Gastroesophageal sphincter (tissue), 4 donors: ENCODE results near the gene BABAM2. TPM values are rescaled to one million over a fixed set of nuclear protein-coding genes. Genes with fewer than 3 reads are reported as not detected.

Source experiments
- ATAC-seq: fragments of 150-250 bp; one replicate; pipeline ENCODE4 v1.9.1; 2016; ENCODE audit warnings: mild to moderate bottlenecking, moderate library complexity
- H3K27ac ChIP-seq, 4 donors: fragments of 200-600 bp; sonication (generic) in 3 of 4; 1 replicate in 3 of 4; 2 replicates in 1 of 4; pipeline ENCODE4 v1.5.1; 2016 to 2019
- H3K27me3 ChIP-seq: fragments of 200-600 bp; sonication (generic); one replicate; pipeline ENCODE4 v1.5.1; 2019
- H3K36me3 ChIP-seq, 2 donors: fragments of 200-600 bp; sonication (generic); one replicate each; pipeline ENCODE4 v1.5.1; 2019; ENCODE audit warnings: control low read depth in 1 of 2
- H3K4me1 ChIP-seq, 3 donors: fragments of 200-600 bp; sonication (generic); 1 replicate in 2 of 3; 2 replicates in 1 of 3; pipeline ENCODE4 v1.5.1; 2016 to 2019; ENCODE audit warnings: control low read depth in 2 of 3
- H3K4me3 ChIP-seq, 2 donors: fragments of 200-600 bp; sonication (generic); one replicate each; pipeline ENCODE4 v1.5.1; 2019; ENCODE audit warnings: mild to moderate bottlenecking in 1 of 2, moderate library complexity in 1 of 2
- H3K9me3 ChIP-seq, 3 donors: fragments of 200-600 bp; sonication (generic); one replicate each; pipeline ENCODE4 v1.5.1; 2017 to 2019; ENCODE audit warnings: control low read depth in 2 of 3
- CTCF ChIP-seq, 4 experiments: fragments of 200-600 bp in 2 of 4; fragments of 450-650 bp in 2 of 4; sonication (generic) in 1 of 4; IDR thresholded peaks; one replicate each; pipeline ENCODE4 v1.5.1; 2017 to 2019; ENCODE audit warnings: antibody characterized with exemption in 4 of 4, mild to moderate bottlenecking in 2 of 4, moderate library complexity in 2 of 4
- EP300 ChIP-seq: sonication (generic); formaldehyde crosslinking; IDR thresholded peaks from one replicate; pipeline ENCODE4 v1.6.1; 2017; ENCODE audit warnings: antibody characterized with exemption, mild to moderate bottlenecking
- POLR2A ChIP-seq, 2 donors: fragments of 450-650 bp; IDR thresholded peaks; one replicate each; pipeline ENCODE4 v1.6.1; 2017; ENCODE audit warnings: antibody characterized with exemption in 2 of 2, mild to moderate bottlenecking in 2 of 2, moderate library complexity in 1 of 2
- POLR2AphosphoS5 ChIP-seq: sonication (generic); formaldehyde crosslinking; IDR thresholded peaks from one replicate; pipeline ENCODE4 v1.6.1; 2017; ENCODE audit warnings: antibody characterized with exemption
- WGBS, 2 donors: methylation state at CpG; one replicate each; pipeline ENCODE4 v1.1.5; 2018; ENCODE audit warnings: low coverage in 1 of 2; 5-methylcytosine and 5-hydroxymethylcytosine counted together
- total RNA-seq, 4 donors: library from RNA; depleted of rRNA; stranded (reverse); fragments of >200 nt; gene quantifications; one replicate each; pipeline ENCODE4 v1.1.0, GENCODE V29; 2016

BABAM2 gene
- total RNA-seq, 4 donors from 2014 or later = 28.5 to 43.6 (median 37.4) TPM

DNA sequence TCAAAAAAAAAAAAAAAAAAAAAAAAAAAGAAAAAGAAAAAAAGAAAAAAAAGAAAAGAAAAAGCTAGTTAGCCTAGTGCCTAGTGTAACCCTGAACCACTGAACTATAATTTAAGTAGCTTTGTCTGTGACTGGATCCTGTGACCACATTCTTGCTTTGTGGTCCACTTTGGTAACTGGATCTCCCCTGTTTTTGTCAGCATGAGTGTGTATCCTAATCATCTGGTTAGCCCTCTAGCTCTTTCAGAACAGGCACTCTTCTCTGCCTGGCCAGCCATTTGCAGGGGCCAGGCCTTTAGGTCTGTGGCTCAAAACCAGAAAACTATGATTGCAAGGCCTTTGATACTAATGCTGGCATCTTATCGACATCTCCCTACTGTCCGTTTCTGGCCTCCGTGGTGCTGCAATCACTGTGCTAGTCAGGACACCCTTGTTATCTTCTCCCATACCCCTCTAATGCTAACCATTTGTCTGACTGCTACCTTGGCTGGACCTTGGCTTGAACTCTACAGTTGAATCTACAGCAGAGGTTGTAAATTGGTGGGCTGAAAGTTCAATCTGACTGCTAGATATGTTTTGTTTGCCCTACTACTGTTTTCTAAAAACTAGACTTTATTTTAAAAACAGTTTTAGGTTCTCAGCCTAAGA is 40.8 kb upstream of the BABAM2 start:
- 69 to 97% methylated on average over 3 of the region's 3 CpGs for WGBS, 2 donors
- ATAC-seq = no peak
- TF ChIP-seq POLR2AphosphoS5 = no peak
- Histone ChIP-seq H3K36me3 (no peaks in the 10 kb centered on the region), H3K4me1 (peaks cover 0 to 8% (median 0%) of the 10 kb centered on the region in 3 donors), H3K9me3 (no peaks in the 10 kb centered on the region), H3K27me3 (no peaks in the 10 kb centered on the region), H3K4me3 (no peak overlapping the region), H3K27ac (no peak overlapping the region)

DNA sequence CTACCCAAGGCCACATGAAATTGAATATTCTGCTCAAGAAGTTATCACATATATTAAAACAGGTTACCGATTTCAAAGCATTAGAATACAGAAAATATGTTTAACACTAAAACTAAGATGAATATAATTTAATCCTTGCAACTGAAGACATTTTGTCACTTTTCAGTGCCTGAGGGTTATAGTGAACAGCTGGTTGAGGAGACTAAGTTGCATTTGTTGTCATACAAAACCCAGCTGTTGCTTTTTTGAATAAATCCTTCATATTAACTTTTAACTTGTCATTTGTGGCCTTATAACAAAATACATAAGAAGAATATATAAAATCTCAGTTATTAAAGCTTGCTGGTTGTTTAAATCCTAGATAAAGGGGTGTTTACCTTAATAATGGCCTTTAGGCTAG is 37.8 kb upstream of the BABAM2 start:
- H3K27me3 ChIP-seq = no peaks in the 10 kb centered on the region
- 90 to 91% methylated on average over 1 of the region's 1 CpG for WGBS, 2 donors
- H3K4me1 ChIP-seq = peaks cover 0 to 11% (median 0%) of the 10 kb centered on the region in 3 donors
- TF ChIP-seq POLR2A (IDR thresholded peaks at IDR 0.05) = no peak
- TF ChIP-seq CTCF (IDR thresholded peaks at IDR 0.05) = no peak
- TF ChIP-seq POLR2AphosphoS5 = no peak
- TF ChIP-seq EP300 = no peak
- no peak overlapping the region for H3K27ac ChIP-seq
- H3K9me3 ChIP-seq = no peaks in the 10 kb centered on the region
- ATAC-seq = no peak
- H3K4me3 ChIP-seq = no peak overlapping the region
- H3K36me3 ChIP-seq = no peaks in the 10 kb centered on the region

DNA sequence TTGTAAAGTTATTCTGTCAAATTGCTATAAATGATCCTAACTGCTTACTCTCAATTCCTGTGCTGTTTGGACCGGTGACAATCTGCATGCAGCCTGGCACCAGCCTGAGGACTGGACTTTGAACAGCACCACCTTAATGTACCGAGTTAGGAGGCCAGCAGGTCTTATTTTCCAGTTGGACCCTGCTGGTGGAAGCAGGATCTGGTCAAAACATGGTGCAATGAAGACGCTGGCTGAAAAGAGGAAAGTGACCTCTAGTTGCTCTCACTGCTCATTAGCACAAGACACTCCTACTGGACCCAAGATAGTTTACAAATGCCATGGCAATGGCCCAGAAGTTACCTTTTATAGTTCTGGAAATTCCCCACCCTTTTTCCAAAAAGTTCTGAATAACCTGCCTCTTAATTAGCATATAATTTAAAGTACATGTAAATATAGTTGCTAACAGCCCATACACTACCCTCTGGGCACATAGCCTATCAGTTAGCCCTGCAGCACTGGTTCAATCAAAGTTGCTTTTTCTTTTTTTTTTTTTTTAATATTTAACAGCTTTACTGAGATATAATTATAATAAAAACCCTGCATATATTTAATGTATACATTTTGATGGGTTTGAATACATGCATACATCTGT is 36.2 kb upstream of the BABAM2 start:
- Histone ChIP-seq H3K27me3 (no peaks in the 10 kb centered on the region), H3K9me3 (peaks cover 0 to 2% (median 0%) of the 10 kb centered on the region in 3 donors), H3K4me1 (peaks cover 0 to 11% (median 0%) of the 10 kb centered on the region in 3 donors), H3K4me3 (no peak overlapping the region), H3K27ac (no peak overlapping the region), H3K36me3 (no peaks in the 10 kb centered on the region)
- 59 to 65% methylated on average over 3 of the region's 3 CpGs for WGBS, 2 donors
- no peak for ATAC-seq
- TF ChIP-seq POLR2AphosphoS5 (no peak), CTCF (IDR thresholded peaks at IDR 0.05) (no peak), EP300 (no peak), POLR2A (IDR thresholded peaks at IDR 0.05) (no peak)

DNA sequence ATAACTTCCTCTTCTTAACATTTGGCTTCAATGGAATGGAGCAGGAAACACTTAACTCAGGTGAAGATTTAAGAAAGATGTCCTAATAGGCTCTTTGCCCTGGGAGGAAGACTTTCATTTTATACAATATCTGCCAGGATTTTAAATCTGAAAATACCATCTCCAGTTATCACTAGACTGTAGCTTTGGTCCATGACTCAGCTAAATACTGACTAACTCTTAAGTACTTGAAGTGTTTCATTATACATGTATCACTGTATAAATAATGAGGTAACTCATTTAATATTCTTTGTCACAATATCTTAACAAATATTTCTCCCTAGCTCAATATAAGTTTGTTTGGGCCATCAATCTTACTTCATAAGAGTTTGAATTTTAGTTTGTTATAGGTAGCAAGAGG is 35.1 kb upstream of the BABAM2 start:
- no peak overlapping the region for H3K27ac ChIP-seq
- ATAC-seq = no peak

DNA sequence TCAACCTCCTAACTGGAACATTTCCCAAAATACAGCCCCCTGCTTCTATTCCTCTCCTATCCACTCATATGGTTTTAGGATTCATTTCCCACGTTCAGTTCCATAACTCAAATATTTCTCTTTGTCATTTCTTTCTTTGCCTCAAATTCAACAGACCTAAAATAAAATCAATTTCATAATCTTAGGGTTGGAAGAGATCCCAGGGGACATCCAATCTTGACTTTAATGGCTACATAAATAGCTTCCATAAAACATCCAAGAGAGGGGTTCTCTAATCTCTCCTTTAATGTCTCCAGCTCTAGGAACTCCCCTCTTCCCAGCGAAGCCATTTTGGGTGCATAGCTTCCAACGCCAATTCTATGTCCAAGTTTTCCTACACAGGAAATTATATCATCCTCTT is 34.1 kb upstream of the BABAM2 start:
- ATAC-seq = no peak
- Histone ChIP-seq H3K4me3 (no peak overlapping the region), H3K4me1 (peaks cover 0 to 11% (median 0%) of the 10 kb centered on the region in 3 donors), H3K9me3 (peaks cover 0 to 2% (median 0%) of the 10 kb centered on the region in 3 donors), H3K27me3 (no peaks in the 10 kb centered on the region), H3K36me3 (no peaks in the 10 kb centered on the region), H3K27ac (no peak overlapping the region)
- no peak for TF ChIP-seq POLR2AphosphoS5
- no peak for TF ChIP-seq POLR2A (IDR thresholded peaks at IDR 0.05)
- no peak for TF ChIP-seq CTCF (IDR thresholded peaks at IDR 0.05)
- TF ChIP-seq EP300 = no peak
- 51 to 52% methylated on average over 3 of the region's 3 CpGs for WGBS, 2 donors

More for the DNA sequence above, 35.1 kb upstream of the BABAM2 start:
- Histone ChIP-seq H3K36me3 (no peaks in the 10 kb centered on the region), H3K27me3 (no peaks in the 10 kb centered on the region), H3K4me1 (peaks cover 0 to 11% (median 0%) of the 10 kb centered on the region in 3 donors), H3K9me3 (peaks cover 0 to 2% (median 0%) of the 10 kb centered on the region in 3 donors), H3K4me3 (no peak overlapping the region)
- TF ChIP-seq CTCF (IDR thresholded peaks at IDR 0.05) (no peak), EP300 (no peak), POLR2A (IDR thresholded peaks at IDR 0.05) (no peak), POLR2AphosphoS5 (no peak)
